HCT116 (cell line): Measurements from ENCODE around the gene LMBR1.

Experiments used
- CEBPB ChIP-seq: IDR thresholded peaks from 2 replicates; pipeline ENCODE4 v1.6.1; 2012; ENCODE audit warnings: low read depth
- POLR2A ChIP-seq: IDR thresholded peaks from 2 replicates; pipeline ENCODE4 v1.7.0; 2011; ENCODE audit warnings: borderline replicate concordance; ENCODE audit not compliant: insufficient read depth, insufficient read length; ENCODE audit errors: extremely low read depth
- SP1 ChIP-seq: IDR thresholded peaks from 2 replicates; pipeline ENCODE4 v1.6.1; 2012; ENCODE audit warnings: low read depth
- YY1 ChIP-seq: IDR thresholded peaks from 2 replicates; pipeline ENCODE4 v1.6.1; 2011; ENCODE audit warnings: low read length, low read depth, moderate library complexity, mild to moderate bottlenecking; ENCODE audit not compliant: insufficient replicate concordance; ENCODE audit errors: extremely low read depth
- TF ChIP-seq, protein P1 (sequence below), 3 experiments: fragments of 200-600 bp in 1 of 3; sonication (generic) in 1 of 3; IDR thresholded peaks in 2 of 3; conservative IDR thresholded peaks in 1 of 3; 2 replicates each; pipeline ENCODE4 v1.5.1; 2012 to 2017; ENCODE audit warnings: low read depth in 2 of 3, low read length in 2 of 3, antibody characterized with exemption in 1 of 3, borderline replicate concordance in 1 of 3, control low read depth in 1 of 3, mild to moderate bottlenecking in 1 of 3, mixed read lengths in 1 of 3, mixed run types in 1 of 3, moderate library complexity in 1 of 3; ENCODE audit not compliant: insufficient read depth in 1 of 3

DNA sequence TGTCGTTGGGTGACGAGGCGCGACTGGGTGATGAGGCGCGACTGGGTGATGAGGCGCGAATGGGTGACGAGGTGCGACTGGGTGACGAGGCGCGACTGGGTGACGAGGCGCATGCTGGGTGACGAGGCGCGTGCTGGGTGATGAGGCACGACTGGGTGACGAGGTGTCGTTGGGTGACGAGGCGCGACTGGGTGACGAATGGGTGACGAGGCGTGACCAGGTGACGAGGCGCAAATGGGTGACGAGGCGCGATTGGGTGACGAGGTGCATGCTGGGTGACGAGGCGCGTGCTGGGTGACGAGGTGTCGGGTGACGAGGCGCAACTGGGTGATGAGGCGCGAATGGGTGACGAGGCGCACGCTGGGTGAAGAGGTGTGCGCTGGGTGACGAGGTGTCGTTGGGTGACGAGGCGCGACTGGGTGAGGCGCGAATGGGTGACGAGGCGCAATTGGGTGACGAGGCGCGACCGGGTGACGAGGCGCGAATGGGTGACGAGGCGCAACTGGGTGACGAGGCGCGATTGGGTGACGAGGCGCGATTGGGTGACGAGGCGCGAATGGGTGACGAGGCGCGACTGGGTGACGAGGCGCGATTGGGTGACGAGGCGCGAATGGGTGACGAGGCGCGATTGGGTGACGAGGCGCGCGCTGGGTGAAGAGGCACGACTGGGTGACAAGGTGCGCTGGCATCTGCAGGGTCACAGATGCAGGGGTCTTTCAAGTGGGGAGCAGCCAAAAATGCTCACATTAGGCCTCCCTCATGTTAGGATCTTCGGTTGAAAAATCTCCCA, 48.6 kb upstream of the LMBR1 start:
- no peak for TF ChIP-seq POLR2A
- no peak for TF ChIP-seq YY1
- no peak for TF ChIP-seq CEBPB
- TF ChIP-seq, protein P1, sequence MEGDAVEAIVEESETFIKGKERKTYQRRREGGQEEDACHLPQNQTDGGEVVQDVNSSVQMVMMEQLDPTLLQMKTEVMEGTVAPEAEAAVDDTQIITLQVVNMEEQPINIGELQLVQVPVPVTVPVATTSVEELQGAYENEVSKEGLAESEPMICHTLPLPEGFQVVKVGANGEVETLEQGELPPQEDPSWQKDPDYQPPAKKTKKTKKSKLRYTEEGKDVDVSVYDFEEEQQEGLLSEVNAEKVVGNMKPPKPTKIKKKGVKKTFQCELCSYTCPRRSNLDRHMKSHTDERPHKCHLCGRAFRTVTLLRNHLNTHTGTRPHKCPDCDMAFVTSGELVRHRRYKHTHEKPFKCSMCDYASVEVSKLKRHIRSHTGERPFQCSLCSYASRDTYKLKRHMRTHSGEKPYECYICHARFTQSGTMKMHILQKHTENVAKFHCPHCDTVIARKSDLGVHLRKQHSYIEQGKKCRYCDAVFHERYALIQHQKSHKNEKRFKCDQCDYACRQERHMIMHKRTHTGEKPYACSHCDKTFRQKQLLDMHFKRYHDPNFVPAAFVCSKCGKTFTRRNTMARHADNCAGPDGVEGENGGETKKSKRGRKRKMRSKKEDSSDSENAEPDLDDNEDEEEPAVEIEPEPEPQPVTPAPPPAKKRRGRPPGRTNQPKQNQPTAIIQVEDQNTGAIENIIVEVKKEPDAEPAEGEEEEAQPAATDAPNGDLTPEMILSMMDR (IDR thresholded peaks at IDR 0.05 in 2 of 3, conservative IDR thresholded peaks at IDR 0.05 in 1 of 3; ENCODE audit: borderline replicate concordance in 1 of 3, insufficient read depth in 1 of 3, low read depth in 2 of 3, low read length in 2 of 3) = no peak
- no peak for TF ChIP-seq SP1
